Cardiac muscle cell (in vitro differentiated cells and primary cell): ENCODE measurements around the gene FMN2. TPM values are rescaled to one million over a fixed set of nuclear protein-coding genes. Genes with fewer than 3 reads are reported as not detected.

Experiments
- DNase-seq, 2 donors: peaks; one replicate each; pipeline versions ENCODE4 v3.0.0 to v3.0.0-alpha.2; 2010 to 2017; ENCODE audit warnings: low read depth in 1 of 2, low spot score in 1 of 2
- H3K27ac ChIP-seq: fragments of 200-600 bp; sonication (generic); 2 replicates; pipeline ENCODE4 v1.5.1; 2016
- H3K27me3 ChIP-seq: fragments of 200-600 bp; sonication (generic); 2 replicates; pipeline ENCODE4 v1.6.0; 2016; ENCODE audit warnings: control low read depth
- H3K36me3 ChIP-seq: fragments of 200-600 bp; sonication (generic); 2 replicates; pipeline ENCODE4 v1.5.1; 2016; ENCODE audit warnings: control low read depth
- H3K4me1 ChIP-seq: fragments of 200-600 bp; sonication (generic); 2 replicates; pipeline ENCODE4 v1.8.1; 2017; ENCODE audit warnings: low read depth, mild to moderate bottlenecking, mixed run types
- H3K4me3 ChIP-seq: fragments of 200-600 bp; sonication (generic); 2 replicates; pipeline ENCODE4 v1.5.1; 2016; ENCODE audit warnings: mild to moderate bottlenecking
- H3K9me3 ChIP-seq: fragments of 200-600 bp; sonication (generic); 2 replicates; pipeline ENCODE4 v1.5.1; 2017; ENCODE audit warnings: low read depth, mild to moderate bottlenecking, control low read depth
- polyA plus RNA-seq: library from polyadenylated mRNA; unstranded; fragments of >200 nt; fragmentation: Nextera tagmentation; extraction: Ambion mirVana; gene quantifications from 2 replicates; pipeline ENCODE4 v1.2.1, GENCODE V29; 2016
- total RNA-seq: library from RNA; depleted of rRNA; stranded (reverse); fragments of >200 nt; gene quantifications from 2 replicates; pipeline ENCODE4 v1.2.3, GENCODE V29; 2016
- TF ChIP-seq, protein P1 (sequence below): IDR thresholded peaks from 2 replicates; pipeline ENCODE4 v1.5.1; 2012; ENCODE audit warnings: low read depth, mild to moderate bottlenecking, low read length

FMN2 gene
- total and polyA plus RNA-seq, 2 experiments from 2014 or later, result 0.42 to 2.7 TPM

DNA sequence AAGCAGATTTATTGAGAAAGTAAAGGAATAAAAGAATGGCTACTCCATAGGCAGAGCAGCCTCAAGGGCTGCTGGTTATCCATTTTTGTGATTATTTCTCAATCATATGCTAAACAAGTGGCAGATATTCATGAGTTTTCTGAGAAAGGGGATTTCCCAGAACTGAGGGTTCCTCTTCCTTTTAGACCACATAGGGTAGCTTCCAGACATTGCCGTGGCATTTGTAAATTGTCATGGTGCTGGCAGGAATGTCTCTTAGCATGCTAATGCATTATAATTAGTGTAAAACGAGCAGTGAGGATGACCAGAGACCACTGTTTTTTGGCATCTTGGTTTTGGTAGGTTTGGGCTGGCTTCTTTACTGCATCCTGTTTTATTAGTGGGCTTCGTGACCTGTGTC is 16.8 kb upstream of the FMN2 start:
- DNase-seq, result no peak
- Histone ChIP-seq H3K9me3 (no peaks in the 10 kb centered on the region), H3K4me1 (no peaks in the 10 kb centered on the region), H3K36me3 (no peaks in the 10 kb centered on the region), H3K27me3 (no peaks in the 10 kb centered on the region), H3K27ac (no peak overlapping the region), H3K4me3 (no peak overlapping the region)
- TF ChIP-seq, protein P1, sequence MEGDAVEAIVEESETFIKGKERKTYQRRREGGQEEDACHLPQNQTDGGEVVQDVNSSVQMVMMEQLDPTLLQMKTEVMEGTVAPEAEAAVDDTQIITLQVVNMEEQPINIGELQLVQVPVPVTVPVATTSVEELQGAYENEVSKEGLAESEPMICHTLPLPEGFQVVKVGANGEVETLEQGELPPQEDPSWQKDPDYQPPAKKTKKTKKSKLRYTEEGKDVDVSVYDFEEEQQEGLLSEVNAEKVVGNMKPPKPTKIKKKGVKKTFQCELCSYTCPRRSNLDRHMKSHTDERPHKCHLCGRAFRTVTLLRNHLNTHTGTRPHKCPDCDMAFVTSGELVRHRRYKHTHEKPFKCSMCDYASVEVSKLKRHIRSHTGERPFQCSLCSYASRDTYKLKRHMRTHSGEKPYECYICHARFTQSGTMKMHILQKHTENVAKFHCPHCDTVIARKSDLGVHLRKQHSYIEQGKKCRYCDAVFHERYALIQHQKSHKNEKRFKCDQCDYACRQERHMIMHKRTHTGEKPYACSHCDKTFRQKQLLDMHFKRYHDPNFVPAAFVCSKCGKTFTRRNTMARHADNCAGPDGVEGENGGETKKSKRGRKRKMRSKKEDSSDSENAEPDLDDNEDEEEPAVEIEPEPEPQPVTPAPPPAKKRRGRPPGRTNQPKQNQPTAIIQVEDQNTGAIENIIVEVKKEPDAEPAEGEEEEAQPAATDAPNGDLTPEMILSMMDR, result no peak

GRCh38 chr1:240084337-240084736 is 7.3 kb upstream of the FMN2 start:
- no peak for DNase-seq
- TF ChIP-seq, protein P1, result no peak
- Histone ChIP-seq H3K4me3 (no peak overlapping the region), H3K27me3 (peaks cover 10% of the 10 kb centered on the region), H3K36me3 (no peaks in the 10 kb centered on the region), H3K27ac (no peak overlapping the region), H3K4me1 (no peaks in the 10 kb centered on the region), H3K9me3 (no peaks in the 10 kb centered on the region)

DNA sequence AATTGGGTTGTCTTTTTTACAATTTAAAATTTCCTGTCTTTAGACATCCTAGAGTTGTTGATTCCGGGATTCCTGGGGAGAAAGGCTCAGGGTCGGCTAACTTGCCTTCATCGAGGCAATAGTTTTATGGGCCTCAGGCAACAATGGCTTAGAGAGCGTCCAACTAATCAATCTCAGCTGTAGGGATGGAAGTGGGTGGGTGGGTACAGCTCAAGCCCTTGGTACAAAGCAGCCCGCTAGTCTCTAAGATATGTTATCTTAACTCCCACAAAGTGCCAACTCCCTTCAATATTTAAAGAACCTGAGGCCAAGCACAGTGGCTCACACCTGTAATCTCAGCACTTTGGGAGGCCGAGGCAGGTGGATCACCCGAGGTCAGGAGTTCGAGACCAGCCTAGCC is 6.9 kb upstream of the FMN2 start:
- no peak for DNase-seq
- Histone ChIP-seq H3K4me3 (no peak overlapping the region), H3K4me1 (no peaks in the 10 kb centered on the region), H3K27me3 (peaks cover 14% of the 10 kb centered on the region), H3K9me3 (no peaks in the 10 kb centered on the region), H3K27ac (no peak overlapping the region), H3K36me3 (no peaks in the 10 kb centered on the region)
- TF ChIP-seq, protein P1, result no peak

GRCh38 chr1:240086726-240087125 is 5.0 kb upstream of the FMN2 start:
- H3K9me3 ChIP-seq, result no peaks in the 10 kb centered on the region
- TF ChIP-seq, protein P1, result no peak
- H3K4me3 ChIP-seq, result no peak overlapping the region
- H3K36me3 ChIP-seq, result no peaks in the 10 kb centered on the region
- no peaks in the 10 kb centered on the region for H3K4me1 ChIP-seq
- DNase-seq, result no peak
- no peak overlapping the region for H3K27ac ChIP-seq
- H3K27me3 ChIP-seq, result peaks cover 32% of the 10 kb centered on the region

GRCh38 chr1:240090014-240090413 is 1.7 kb upstream of the FMN2 start:
- Histone ChIP-seq H3K27ac (no peak overlapping the region), H3K36me3 (no peaks in the 10 kb centered on the region), H3K9me3 (no peaks in the 10 kb centered on the region), H3K4me1 (no peaks in the 10 kb centered on the region), H3K27me3 (peaks cover 54% of the 10 kb centered on the region), H3K4me3 (no peak overlapping the region)
- no peak for DNase-seq
- TF ChIP-seq, protein P1, result no peak
